IPS DF 6.9 (cell line): ENCODE results near the gene FHOD3.
A peak's percentile ranks its signal among the peaks of the same experiment; 100 is the strongest.

Experiments
- DNase-seq: peaks from one replicate; pipeline ENCODE4 v3.0.0-alpha.2; 2013; ENCODE audit warnings: low read depth, low spot score
- H3K27ac ChIP-seq: one replicate; pipeline ENCODE4 v1.5.1; 2013; ENCODE audit warnings: low read length, control low read depth
- H3K27me3 ChIP-seq: 2 replicates; pipeline ENCODE4 v1.6.1; 2013; ENCODE audit warnings: mild to moderate bottlenecking, low read length; ENCODE audit not compliant: control insufficient read depth, insufficient read depth
- H3K36me3 ChIP-seq: 2 replicates; pipeline ENCODE4 v1.6.1; 2013; ENCODE audit warnings: low read length; ENCODE audit not compliant: control insufficient read depth, insufficient read depth
- H3K4me1 ChIP-seq: 2 replicates; pipeline ENCODE4 v1.6.1; 2013; ENCODE audit warnings: low read length; ENCODE audit not compliant: control insufficient read depth, insufficient read depth
- H3K4me3 ChIP-seq: 2 replicates; pipeline ENCODE4 v1.5.1; 2013; ENCODE audit warnings: mild to moderate bottlenecking, low read length
- H3K9me3 ChIP-seq: 2 replicates; pipeline ENCODE4 v1.6.1; 2013; ENCODE audit warnings: low read length, inconsistent platforms; ENCODE audit not compliant: control insufficient read depth, insufficient read depth
- WGBS: extraction: QIAGEN DNeasy Blood & Tissue Kit; methylation state at CpG from one replicate; pipeline ENCODE4 v1.1.7; 2013; ENCODE audit warnings: mixed read lengths, missing lambda C conversion rate; ENCODE audit not compliant: insufficient read length, insufficient coverage; 5-methylcytosine and 5-hydroxymethylcytosine counted together

Gene FHOD3

GRCh38 chr18:36688020-36688965 lies 390.8 kb downstream of the FHOD3 start:
- WGBS: no CpG with 5 or more reads among the region's 3 CpGs
- peak; percentile 20 for DNase-seq

DNA sequence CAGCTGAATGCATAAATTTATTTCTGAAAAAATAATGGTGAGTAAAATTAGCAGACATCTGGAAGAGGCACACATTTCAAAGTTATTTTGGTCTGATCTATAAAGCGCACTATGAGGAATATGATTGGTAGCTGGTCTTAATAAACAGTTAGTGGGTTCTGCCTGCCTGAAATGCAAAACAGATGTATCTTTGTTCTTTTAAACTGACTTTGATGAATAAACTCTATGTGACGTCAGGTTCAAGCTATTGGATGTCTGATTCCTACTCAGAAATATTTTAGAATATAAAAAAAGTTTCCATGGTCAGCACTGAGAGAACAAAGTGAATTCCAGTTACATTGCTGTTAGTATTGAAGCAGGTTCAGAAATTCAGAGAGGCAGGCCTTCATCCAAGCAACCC lies 394.9 kb downstream of the FHOD3 start:
- Histone ChIP-seq H3K36me3 (no peaks in the 10 kb centered on the region), H3K4me3 (no peak overlapping the region), H3K9me3 (no peaks in the 10 kb centered on the region), H3K27me3 (no peaks in the 10 kb centered on the region), H3K27ac (no peak overlapping the region), H3K4me1 (no peaks in the 10 kb centered on the region)
- DNase-seq: no peak
- no CpG with 5 or more reads among the region's 2 CpGs for WGBS

More at GRCh38 chr18:36688020-36688965, 390.8 kb downstream of the FHOD3 start:
- Histone ChIP-seq H3K27ac (no peak overlapping the region), H3K4me1 (no peaks in the 10 kb centered on the region), H3K27me3 (no peaks in the 10 kb centered on the region), H3K4me3 (no peak overlapping the region), H3K9me3 (no peaks in the 10 kb centered on the region; the same call in 1 of the 2 replicates), H3K36me3 (no peaks in the 10 kb centered on the region)

- no peaks in the 10 kb centered on the region for H3K27me3 ChIP-seq
- no CpG with 5 or more reads among the region's 9 CpGs for WGBS
- H3K36me3 ChIP-seq: no peaks in the 10 kb centered on the region
- H3K4me1 ChIP-seq: no peaks in the 10 kb centered on the region
- H3K9me3 ChIP-seq: no peaks in the 10 kb centered on the region
- H3K27ac ChIP-seq: no peak overlapping the region
- no peak overlapping the region for H3K4me3 ChIP-seq
- no peak for DNase-seq
Measured at GRCh38 chr18:36692921-36693332, 395.4 kb downstream of the FHOD3 start.

DNA sequence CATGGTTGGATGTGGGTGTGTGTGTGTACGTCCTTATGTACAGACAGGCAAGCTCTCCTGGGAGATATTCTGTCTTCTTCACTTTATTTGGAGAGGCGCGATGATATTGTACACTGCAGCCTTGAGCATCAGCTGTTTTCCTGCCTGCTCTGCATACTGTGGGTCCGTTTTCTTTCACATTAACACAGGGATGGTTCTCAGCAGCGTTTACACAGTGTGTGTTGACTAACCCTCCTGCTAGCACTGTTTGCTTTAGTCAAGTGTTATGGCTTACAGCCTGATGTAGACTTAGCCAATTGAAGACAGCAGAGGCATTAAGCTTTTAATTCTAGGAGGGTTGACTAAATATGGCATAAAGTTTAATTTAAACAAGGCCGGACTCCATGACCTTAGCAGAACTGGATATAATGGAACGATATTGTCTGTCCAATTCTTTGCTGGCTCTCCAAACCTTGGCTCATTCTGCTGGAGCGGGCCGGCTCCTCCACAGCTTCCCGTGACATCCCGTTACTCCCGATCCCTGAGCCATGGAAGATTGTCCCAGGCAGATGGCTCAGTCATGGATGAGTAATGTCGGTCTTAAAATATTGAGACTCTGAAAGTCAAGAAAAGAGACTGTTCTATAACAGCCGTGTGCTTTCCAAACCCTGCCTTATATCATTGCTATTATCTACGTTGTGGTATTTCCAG lies 396.6 kb downstream of the FHOD3 start:
- no peak overlapping the region for H3K4me3 ChIP-seq
- no peaks in the 10 kb centered on the region for H3K4me1 ChIP-seq
- no peaks in the 10 kb centered on the region for H3K36me3 ChIP-seq
- H3K9me3 ChIP-seq: no peaks in the 10 kb centered on the region
- H3K27me3 ChIP-seq: no peaks in the 10 kb centered on the region
- no CpG with 5 or more reads among the region's 15 CpGs for WGBS
- DNase-seq: no peak
- H3K27ac ChIP-seq: no peak overlapping the region

GRCh38 chr18:36695806-36696205 lies 398.3 kb downstream of the FHOD3 start:
- no peak overlapping the region for H3K4me3 ChIP-seq
- H3K27me3 ChIP-seq: no peaks in the 10 kb centered on the region
- no peak overlapping the region for H3K27ac ChIP-seq
- no peaks in the 10 kb centered on the region for H3K36me3 ChIP-seq
- no peaks in the 10 kb centered on the region for H3K9me3 ChIP-seq
- no CpG with 5 or more reads among the region's 3 CpGs for WGBS
- no peak for DNase-seq
- H3K4me1 ChIP-seq: no peaks in the 10 kb centered on the region

- WGBS: no CpG with 5 or more reads among the region's 2 CpGs
- no peak for DNase-seq
- Histone ChIP-seq H3K27me3 (no peaks in the 10 kb centered on the region), H3K27ac (no peak overlapping the region), H3K9me3 (no peaks in the 10 kb centered on the region), H3K4me1 (no peaks in the 10 kb centered on the region), H3K4me3 (no peak overlapping the region), H3K36me3 (no peaks in the 10 kb centered on the region)
Measured at GRCh38 chr18:36697905-36698304, 400.4 kb downstream of the FHOD3 start.

GRCh38 chr18:36700955-36701354 lies 403.4 kb downstream of the FHOD3 start:
- H3K27me3 ChIP-seq: no peaks in the 10 kb centered on the region
- no peak overlapping the region for H3K27ac ChIP-seq
- no CpG with 5 or more reads among the region's 4 CpGs for WGBS
- DNase-seq: no peak
- H3K4me3 ChIP-seq: no peak overlapping the region
- H3K36me3 ChIP-seq: no peaks in the 10 kb centered on the region
- no peaks in the 10 kb centered on the region for H3K4me1 ChIP-seq
- no peaks in the 10 kb centered on the region for H3K9me3 ChIP-seq

- no CpG with 5 or more reads among the region's 10 CpGs for WGBS
- Histone ChIP-seq H3K27ac (no peak overlapping the region), H3K4me3 (no peak overlapping the region), H3K9me3 (no peaks in the 10 kb centered on the region), H3K36me3 (no peaks in the 10 kb centered on the region), H3K4me1 (no peaks in the 10 kb centered on the region), H3K27me3 (no peaks in the 10 kb centered on the region)
- no peak for DNase-seq
Measured at GRCh38 chr18:36702401-36703013, 405.0 kb downstream of the FHOD3 start.

DNA sequence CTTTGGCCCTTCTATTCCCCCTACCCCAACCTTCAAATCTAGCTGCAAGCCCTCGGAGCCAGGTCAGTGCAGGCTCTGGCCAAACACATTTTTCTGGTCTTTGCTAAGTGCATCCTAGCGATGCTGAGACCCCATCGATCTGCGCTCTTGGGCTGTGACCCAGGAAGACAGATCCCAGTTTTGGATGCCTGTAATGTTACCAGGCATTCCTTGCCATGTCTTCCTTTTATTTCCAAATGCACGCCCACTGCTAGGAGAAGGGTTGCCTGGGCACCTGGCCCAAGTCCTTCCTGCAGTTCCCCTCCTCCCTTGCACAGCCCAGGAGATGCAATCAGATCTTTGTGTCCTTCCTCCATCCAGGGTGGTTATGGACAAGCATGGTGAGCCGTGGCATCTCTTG lies 406.6 kb downstream of the FHOD3 start:
- Histone ChIP-seq H3K27me3 (no peaks in the 10 kb centered on the region), H3K36me3 (no peaks in the 10 kb centered on the region), H3K9me3 (no peaks in the 10 kb centered on the region), H3K4me1 (no peaks in the 10 kb centered on the region), H3K4me3 (no peak overlapping the region), H3K27ac (no peak overlapping the region)
- DNase-seq: no peak
- WGBS: no CpG with 5 or more reads among the region's 6 CpGs

GRCh38 chr18:36706134-36706881 lies 408.8 kb downstream of the FHOD3 start:
- WGBS: no CpG with 5 or more reads among the region's 8 CpGs
- H3K27ac ChIP-seq: no peak overlapping the region

More at GRCh38 chr18:36706134-36706881, 408.8 kb downstream of the FHOD3 start:
- Histone ChIP-seq H3K4me3 (no peak overlapping the region), H3K36me3 (no peaks in the 10 kb centered on the region), H3K4me1 (no peaks in the 10 kb centered on the region), H3K9me3 (no peaks in the 10 kb centered on the region), H3K27me3 (no peaks in the 10 kb centered on the region)
- no peak for DNase-seq
